GM19193 (cell line): ENCODE results near the gene FXYD5.

Source experiments
- POLR2A ChIP-seq: IDR thresholded peaks from 4 replicates; pipeline ENCODE4 v1.6.1; 2011; ENCODE audit not compliant: insufficient read depth, insufficient read length; ENCODE audit errors: extremely low read depth

FXYD5 gene

DNA sequence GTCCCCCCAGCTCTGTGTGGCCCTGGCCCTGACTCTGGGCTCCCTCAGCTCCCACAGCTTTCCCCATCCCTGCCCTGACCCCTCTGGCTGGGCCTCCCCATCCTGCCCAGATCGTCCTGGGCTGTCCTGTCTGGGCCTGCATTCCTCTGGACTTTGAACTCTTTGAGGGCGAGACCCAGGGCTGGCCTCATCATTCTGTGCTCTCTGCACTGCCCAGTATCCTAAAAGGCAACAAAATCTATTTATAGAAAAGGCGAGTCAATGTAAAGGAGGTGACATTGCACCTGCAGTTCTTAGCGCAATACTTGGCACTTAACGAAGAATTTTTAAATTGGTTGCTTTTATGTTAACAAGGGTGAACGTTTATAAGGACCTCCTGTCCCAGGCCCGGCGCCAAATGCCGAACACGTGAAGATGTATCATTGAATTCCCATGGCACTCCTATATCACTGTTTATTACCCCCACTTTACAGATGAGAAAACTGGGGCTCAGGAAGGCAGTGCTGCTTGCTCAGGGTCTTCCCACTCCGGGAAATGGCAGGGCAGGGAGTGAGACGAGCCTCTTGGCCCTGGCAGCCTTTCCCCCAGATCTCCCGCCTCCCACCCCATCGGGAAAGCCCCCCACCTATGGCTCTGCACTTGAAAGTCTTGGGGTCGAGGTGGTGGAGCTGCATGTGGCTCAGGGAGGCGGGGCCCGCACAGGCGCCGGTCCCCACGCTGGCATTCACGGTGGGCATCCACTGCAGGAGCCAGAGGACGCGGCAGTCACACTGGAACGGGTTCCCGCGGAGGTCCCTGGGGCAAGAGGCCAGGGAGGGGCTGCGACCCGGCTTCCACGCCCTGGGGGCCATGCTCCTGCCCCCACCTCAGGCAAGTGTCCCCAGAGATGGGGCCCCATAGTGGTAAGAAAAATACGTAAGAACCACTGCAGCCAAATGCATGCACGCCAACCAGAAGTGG, 23.5 kb upstream of the FXYD5 start:
- TF ChIP-seq POLR2A, result no peak

DNA sequence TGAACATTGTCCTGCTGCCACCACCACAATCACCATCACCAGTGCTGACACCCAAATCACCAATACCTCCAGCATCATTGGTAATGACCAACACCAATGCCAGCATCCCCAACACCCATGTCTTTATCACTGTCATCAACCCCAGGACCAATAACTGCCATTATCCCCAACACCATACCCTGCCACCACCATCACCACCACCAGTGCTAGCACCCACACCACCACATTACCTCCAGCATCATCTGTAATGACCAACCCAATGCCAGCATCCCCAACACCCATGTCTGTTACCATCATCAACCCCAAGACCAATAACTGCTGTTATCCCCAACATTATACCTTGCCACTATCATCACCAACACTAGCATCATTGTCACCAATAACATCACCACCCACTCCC, 22.3 kb upstream of the FXYD5 start:
- TF ChIP-seq POLR2A, result no peak

- TF ChIP-seq POLR2A, result no peak
Observed at GRCh38 chr19:35133826-35134225, 20.7 kb upstream of the FXYD5 start.

DNA sequence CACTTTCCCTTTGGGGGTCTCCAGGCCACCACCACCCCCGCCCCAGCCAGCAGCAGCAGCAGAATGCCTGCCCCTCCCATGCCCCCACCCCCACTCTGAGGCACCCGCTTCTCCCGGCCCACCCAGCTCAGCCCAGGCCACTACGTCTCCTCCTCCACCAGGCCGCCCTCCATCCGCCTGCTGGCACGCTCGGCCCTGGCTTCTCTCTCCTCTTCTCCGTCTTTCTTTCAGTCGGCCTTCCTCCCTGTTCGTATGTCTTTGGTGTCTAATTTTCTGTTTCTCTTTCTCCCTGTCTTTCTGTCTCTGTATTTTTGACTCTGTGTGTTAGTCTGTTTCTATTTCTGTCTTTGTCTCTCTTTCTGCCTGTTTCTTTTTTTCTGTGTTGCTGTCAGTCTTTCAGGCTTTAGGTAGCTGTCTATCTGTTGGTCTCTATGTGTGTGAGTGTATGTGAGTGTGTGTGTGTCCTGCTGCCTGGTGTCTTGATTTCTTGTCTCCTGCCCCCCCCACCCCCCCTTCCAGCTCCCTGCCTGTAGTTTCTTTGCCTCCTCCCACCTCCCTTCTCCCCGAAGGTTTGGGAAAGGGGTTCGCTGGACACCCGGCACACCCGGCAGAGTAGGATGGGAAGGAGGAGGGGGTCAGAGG, 19.8 kb upstream of the FXYD5 start, which contains the start of gene LGI4:
TSS of gene LGI4 (minus strand) at position 459 of the 642 bp plus-strand sequence. CDS start at position 80, 379 bp downstream.
- no peak for TF ChIP-seq POLR2A

DNA sequence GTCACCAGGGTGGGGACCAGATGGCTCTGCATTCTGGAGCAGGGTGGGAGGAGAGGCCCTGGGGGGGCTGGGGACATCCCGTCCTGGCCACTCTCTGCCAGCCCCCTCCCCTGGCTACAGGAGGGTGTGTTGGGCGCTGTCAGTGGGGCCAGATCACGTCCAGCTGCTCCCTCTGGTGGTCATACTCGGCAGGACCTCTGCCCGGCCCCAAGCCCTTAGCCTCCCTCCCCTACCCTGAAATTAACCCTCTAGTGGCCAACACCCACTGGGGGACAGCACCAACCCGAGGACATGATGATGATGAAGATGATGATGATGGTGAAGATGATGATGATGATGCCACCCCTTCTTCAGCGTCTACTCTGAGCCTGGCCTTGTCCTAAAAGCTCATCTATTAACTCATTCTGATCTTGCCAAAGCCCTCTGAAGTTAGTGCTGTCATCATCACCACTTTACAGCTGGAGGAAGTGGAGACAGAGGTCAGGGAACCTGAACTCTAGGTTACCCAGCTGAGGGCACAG, 19.1 kb upstream of the FXYD5 start:
- TF ChIP-seq POLR2A, result no peak

- no peak for TF ChIP-seq POLR2A
Observed at GRCh38 chr19:35136231-35136630, 18.3 kb upstream of the FXYD5 start.

- no peak for TF ChIP-seq POLR2A
Observed at GRCh38 chr19:35136977-35137702, 17.4 kb upstream of the FXYD5 start.

DNA sequence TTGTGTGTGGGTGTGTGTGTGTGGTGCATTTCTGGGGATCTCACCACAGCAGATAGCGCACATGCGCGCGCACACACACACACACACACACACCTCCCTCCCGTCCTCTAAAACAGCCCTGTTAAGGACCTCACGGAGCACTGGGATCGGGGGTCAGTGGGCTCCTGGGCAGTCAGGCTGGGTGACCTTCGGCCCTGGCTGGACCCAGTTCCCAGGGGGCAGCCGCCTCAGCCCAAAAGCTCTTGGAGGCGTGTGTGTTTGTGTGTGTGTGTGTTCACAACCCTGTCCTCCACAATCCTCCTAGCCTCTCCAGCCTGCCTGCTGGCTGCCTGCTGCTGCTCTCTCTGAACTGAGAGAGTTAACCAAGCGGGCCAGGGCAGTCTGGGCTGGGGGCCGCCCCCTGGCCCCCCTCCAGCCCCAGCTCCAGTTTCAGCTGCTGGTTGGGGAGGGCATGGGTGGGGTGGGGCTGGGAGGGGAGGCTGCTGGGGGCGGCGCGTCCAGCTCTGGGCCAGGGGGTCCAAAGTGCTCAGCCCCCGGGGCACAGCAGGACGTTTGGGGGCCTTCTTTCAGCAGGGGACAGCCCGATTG, 16.1 kb upstream of the FXYD5 start, which contains the start of gene FXYD1:
TSS of gene FXYD1 (plus strand) at position 520 of the 588 bp plus-strand sequence. CDS start 1,256 bp downstream, outside the sequence.
- TF ChIP-seq POLR2A, result no peak

DNA sequence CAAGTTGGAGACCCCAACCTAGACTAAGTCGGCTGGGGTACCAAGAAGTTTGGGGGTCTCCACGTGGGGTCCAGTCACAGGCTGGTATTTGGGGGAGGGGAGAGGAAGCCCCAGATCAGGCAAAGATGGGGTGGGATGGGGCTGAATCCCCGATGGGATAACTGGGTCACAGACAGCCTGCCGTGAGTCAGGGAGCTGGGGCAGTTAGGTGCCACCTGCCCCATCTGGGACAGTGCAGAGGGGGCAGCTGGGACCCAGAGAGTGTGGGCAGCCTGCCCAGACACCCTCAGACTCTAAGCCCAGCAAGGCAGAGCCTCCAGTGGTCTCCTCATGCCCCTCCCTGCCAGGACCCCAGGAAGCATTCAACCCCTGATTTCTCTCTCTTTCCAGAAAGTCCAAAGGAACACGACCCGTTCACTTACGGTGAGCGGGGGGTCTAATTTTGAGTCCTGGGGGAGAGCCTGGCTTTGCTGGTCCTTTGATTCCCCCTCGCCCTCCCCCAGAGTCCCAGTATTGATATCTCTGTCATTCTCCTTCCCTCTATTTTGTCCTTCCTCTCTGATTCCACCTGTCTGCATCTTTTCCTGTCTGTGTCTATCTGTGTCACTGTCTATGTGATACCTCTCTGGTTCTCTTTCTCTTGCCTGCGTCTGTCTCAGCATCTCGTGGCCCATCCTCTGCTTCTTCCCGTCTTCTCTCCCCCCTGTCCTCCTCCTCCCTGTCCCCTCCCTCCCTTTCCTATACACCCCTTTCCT, 14.2 kb upstream of the FXYD5 start:
- TF ChIP-seq POLR2A, result no peak

DNA sequence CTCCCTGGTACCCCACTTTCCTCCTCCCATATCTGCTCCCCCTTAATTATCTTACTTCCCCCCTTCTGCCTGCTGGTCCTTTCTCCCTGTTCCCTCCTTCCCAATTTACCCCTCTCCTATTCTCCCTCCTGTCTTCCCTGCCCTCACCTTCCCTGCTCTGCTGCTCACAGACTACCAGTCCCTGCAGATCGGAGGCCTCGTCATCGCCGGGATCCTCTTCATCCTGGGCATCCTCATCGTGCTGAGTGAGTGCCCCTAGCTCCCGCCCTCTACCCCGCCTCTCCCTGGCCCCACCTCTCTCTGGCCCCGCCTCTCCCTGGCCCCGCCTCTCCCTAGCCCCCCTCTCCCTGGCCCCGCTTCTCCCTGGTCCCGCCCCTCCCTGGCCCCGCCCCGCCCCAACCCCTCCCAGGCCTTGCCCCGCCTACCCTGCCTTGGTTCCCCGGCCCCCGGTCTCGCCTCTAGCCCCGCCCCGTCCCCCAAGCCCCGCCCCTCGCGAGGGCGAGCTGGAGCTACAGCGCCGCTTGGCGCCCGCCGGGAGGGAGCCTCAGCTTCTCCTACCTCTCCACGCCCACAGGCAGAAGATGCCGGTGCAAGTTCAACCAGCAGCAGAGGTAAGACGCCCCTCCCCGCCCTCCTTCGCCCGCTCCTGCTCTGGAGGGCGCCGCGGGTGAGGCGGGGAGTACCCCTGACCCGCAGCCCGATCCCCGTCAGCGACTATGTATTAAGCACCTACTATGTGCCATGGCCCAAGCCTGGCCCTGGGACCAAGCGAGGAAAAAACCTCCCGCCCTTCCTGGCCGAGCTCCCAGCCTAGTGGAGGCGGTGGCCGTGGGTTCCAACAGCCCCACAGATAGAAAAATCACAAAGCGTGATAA, 13.3 kb upstream of the FXYD5 start:
- TF ChIP-seq POLR2A, result no peak

GRCh38 chr19:35141837-35142605, 12.5 kb upstream of the FXYD5 start:
- no peak for TF ChIP-seq POLR2A

DNA sequence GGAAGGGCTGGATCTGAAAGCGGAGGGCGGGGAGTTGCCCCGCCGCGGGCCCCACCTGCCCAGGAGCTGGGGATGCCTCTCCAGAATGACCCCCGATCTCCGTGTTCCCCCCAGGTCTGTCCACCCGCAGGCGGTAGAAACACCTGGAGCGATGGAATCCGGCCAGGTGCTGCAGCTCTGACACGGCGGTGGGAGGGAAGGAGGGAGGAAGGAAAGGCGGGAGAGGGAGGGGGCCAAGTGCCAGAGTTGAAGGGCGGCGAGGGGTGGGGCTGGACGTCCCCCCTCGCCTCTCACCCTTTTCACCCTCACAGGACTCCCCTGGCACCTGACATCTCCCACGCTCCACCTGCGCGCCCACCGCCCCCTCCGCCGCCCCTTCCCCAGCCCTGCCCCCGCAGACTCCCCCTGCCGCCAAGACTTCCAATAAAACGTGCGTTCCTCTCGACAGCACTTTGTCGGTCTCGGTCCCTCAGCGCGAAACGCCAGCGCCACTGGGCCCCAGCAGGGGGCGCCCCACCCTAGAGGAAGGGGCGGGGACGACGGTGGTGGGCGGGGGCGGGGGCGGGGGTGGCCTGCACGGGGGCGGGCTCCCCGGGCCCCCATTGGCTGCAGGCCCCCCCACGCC, 11.8 kb upstream of the FXYD5 start:
- TF ChIP-seq POLR2A, result no peak
